ENCODE data around the gene TMPRSS6. TPM values are rescaled to one million over a fixed set of nuclear protein-coding genes. Genes with fewer than 3 reads are reported as not detected.

The TMPRSS6 gene
- total and polyA plus RNA-seq, 2 donors from 2014 or later: 1.4 TPM; not detected in 1

DNA sequence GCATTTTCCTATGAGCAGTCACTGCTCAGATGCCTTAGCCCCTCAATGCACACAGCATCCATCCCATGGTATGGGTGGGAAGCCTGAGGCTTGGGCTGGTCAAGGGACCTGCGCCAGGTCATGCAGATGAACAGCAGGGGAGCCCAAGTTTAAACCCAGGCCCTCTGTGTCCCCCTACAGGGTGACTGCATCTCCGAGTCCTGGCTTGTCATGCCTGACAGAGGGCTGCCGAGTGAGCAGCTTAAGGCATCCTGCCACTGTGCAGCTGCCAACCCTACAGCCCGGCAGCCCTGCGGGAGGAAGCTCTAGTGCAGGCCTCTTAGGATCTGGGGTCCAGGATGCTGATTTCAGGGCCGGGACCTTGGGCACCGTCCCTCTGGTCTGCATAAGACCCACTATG lies 30.2 kb upstream of the TMPRSS6 start:
- H3K9ac ChIP-seq (ENCODE audit: low read length in 3 of 3): no peak overlapping the region
- H3K4me3 ChIP-seq (ENCODE audit: low read length in 3 of 3): no peak overlapping the region
- no peaks in the 10 kb centered on the region for H3K9me3 ChIP-seq (ENCODE audit: control insufficient read depth in 2 of 3, insufficient read depth in 1 of 3, low read length in 3 of 3)
- TF ChIP-seq, protein P1, sequence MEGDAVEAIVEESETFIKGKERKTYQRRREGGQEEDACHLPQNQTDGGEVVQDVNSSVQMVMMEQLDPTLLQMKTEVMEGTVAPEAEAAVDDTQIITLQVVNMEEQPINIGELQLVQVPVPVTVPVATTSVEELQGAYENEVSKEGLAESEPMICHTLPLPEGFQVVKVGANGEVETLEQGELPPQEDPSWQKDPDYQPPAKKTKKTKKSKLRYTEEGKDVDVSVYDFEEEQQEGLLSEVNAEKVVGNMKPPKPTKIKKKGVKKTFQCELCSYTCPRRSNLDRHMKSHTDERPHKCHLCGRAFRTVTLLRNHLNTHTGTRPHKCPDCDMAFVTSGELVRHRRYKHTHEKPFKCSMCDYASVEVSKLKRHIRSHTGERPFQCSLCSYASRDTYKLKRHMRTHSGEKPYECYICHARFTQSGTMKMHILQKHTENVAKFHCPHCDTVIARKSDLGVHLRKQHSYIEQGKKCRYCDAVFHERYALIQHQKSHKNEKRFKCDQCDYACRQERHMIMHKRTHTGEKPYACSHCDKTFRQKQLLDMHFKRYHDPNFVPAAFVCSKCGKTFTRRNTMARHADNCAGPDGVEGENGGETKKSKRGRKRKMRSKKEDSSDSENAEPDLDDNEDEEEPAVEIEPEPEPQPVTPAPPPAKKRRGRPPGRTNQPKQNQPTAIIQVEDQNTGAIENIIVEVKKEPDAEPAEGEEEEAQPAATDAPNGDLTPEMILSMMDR (IDR thresholded peaks at IDR 0.05; ENCODE audit: borderline replicate concordance, extremely low read depth, insufficient read depth): no peak
- no peaks in the 10 kb centered on the region for H3K27me3 ChIP-seq (ENCODE audit: control insufficient read depth, insufficient read depth, low read length)
- DNase-seq (no peak), FAIRE-seq (no peak)
- H3K27ac ChIP-seq (ENCODE audit: low read depth in 2 of 2, low read length in 2 of 2): no peak overlapping the region
- H3K4me1 ChIP-seq (ENCODE audit: control insufficient read depth in 2 of 3, insufficient read depth in 2 of 3, low read depth in 1 of 3, low read length in 3 of 3): no peaks in the 10 kb centered on the region
- intact Hi-C loops (cut with DNase I): no loop called here
- no peaks in the 10 kb centered on the region for H3K36me3 ChIP-seq (ENCODE audit: control insufficient read depth in 2 of 3, insufficient read depth in 3 of 3, low read length in 3 of 3)

GRCh38 chr22:37138849-37139561 lies 29.5 kb upstream of the TMPRSS6 start:
- Histone ChIP-seq H3K27ac (ENCODE audit: low read depth in 2 of 2, low read length in 2 of 2) (no peak overlapping the region), H3K9ac (ENCODE audit: low read length in 3 of 3) (no peak overlapping the region), H3K36me3 (ENCODE audit: control insufficient read depth in 2 of 3, insufficient read depth in 3 of 3, low read length in 3 of 3) (no peaks in the 10 kb centered on the region), H3K4me3 (ENCODE audit: low read length in 3 of 3) (no peak overlapping the region), H3K27me3 (ENCODE audit: control insufficient read depth, insufficient read depth, low read length) (no peaks in the 10 kb centered on the region), H3K4me1 (ENCODE audit: control insufficient read depth in 2 of 3, insufficient read depth in 2 of 3, low read depth in 1 of 3, low read length in 3 of 3) (no peaks in the 10 kb centered on the region), H3K9me3 (ENCODE audit: control insufficient read depth in 2 of 3, insufficient read depth in 1 of 3, low read length in 3 of 3) (no peaks in the 10 kb centered on the region)
- FAIRE-seq (no peak), DNase-seq (no peak)
- TF ChIP-seq, protein P1 (IDR thresholded peaks at IDR 0.05; ENCODE audit: borderline replicate concordance, extremely low read depth, insufficient read depth): no peak
- intact Hi-C loops (cut with DNase I): no loop called here

DNA sequence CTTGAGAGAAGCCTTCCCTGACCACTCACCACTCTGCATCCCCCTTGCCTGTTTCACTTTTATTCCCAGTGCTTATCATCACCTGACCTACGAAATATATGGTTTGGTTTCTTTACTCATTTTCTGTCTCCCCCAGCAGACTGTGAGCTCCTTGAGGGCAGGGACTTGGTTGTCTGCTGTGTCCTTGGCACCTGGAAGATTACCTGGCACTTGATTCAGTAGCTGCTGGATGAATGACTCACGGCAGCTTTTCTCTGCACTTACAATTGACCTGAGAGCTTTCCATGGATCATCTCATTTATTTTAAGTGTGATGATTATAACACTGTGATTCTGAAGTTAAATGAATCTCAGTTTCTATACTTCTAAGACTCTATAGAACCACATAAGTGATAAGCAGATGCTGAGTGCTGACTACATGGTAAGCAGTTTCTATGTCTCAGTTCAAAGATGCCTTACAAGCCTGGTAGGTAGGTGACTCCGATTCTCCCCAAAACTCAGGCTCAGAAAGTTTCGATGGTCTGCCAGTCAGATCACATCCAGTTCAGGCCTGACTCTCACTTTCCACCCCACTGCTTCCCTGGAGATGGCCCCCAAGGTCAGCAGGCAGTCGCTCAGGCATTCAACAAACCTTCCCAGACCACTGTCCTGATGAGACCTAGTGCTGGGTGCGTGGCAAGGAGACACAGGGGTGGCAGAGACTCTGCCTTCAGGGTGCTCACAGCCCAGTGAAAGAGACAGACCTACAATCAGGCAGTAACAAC lies 28.6 kb upstream of the TMPRSS6 start:
- no peaks in the 10 kb centered on the region for H3K9me3 ChIP-seq (ENCODE audit: control insufficient read depth in 2 of 3, insufficient read depth in 1 of 3, low read length in 3 of 3)
- DNase-seq (no peak), FAIRE-seq (no peak)
- H3K27ac ChIP-seq (ENCODE audit: low read depth in 2 of 2, low read length in 2 of 2): no peak overlapping the region
- H3K4me3 ChIP-seq (ENCODE audit: low read length in 3 of 3): no peak overlapping the region
- TF ChIP-seq, protein P1 (IDR thresholded peaks at IDR 0.05; ENCODE audit: borderline replicate concordance, extremely low read depth, insufficient read depth): no peak
- H3K27me3 ChIP-seq (ENCODE audit: control insufficient read depth, insufficient read depth, low read length): no peaks in the 10 kb centered on the region
- intact Hi-C loops (cut with DNase I): no loop called here
- no peaks in the 10 kb centered on the region for H3K36me3 ChIP-seq (ENCODE audit: control insufficient read depth in 2 of 3, insufficient read depth in 3 of 3, low read length in 3 of 3)
- no peaks in the 10 kb centered on the region for H3K4me1 ChIP-seq (ENCODE audit: control insufficient read depth in 2 of 3, insufficient read depth in 2 of 3, low read depth in 1 of 3, low read length in 3 of 3)
- no peak overlapping the region for H3K9ac ChIP-seq (ENCODE audit: low read length in 3 of 3)

Data from kidney (tissue), 14 donors.